Measurements from ENCODE around the gene GRIK3. TPM values are rescaled to one million over a fixed set of nuclear protein-coding genes. Genes with fewer than 3 reads are reported as not detected.

The GRIK3 gene
- total and polyA plus RNA-seq, 2 of the 8 experiments (the other 6 are each of a cell fraction or from before 2014, with no cell fraction given): 2.1 to 3.4 TPM

GRCh38 chr1:36881541-36881940, 152.8 kb downstream of the GRIK3 start:
- Histone ChIP-seq H2BK15ac (ENCODE audit: low read length) (no peak overlapping the region), H4K8ac (ENCODE audit: extremely low read depth, insufficient read depth, low read length) (no peak overlapping the region), H4K91ac (replicated peaks; ENCODE audit: insufficient read length, low read length) (no peak overlapping the region), H2AK5ac (ENCODE audit: low read depth, low read length) (no peak overlapping the region), H3K4me1 (replicated peaks in 1 of 4; ENCODE audit: control insufficient read depth in 3 of 4, insufficient read depth in 4 of 4, low read length in 3 of 4) (peaks cover 0 to 3% (median 0%) of the 10 kb centered on the region in 4 experiments; a peak in 2 of 7 replicates), H2BK5ac (ENCODE audit: low read depth, low read length) (no peak overlapping the region), H3K4me2 (ENCODE audit: insufficient read depth in 1 of 2, low read depth in 2 of 2, low read length in 2 of 2) (no peak overlapping the region), H3K4ac (replicated peaks; ENCODE audit: insufficient read length, low read depth, low read length) (no peak overlapping the region), H2BK20ac (ENCODE audit: low read length) (no peak overlapping the region), H3K27ac (ENCODE audit: low read depth, low read length) (no peak overlapping the region), H3K27me3 (replicated peaks in 1 of 4; ENCODE audit: control insufficient read depth in 3 of 4, extremely low read depth in 1 of 4, insufficient read depth in 3 of 4, low read length in 3 of 4) (no peaks in the 10 kb centered on the region), H3K23ac (ENCODE audit: insufficient read length) (no peak overlapping the region), H3K18ac (ENCODE audit: extremely low read depth, low read length) (no peak overlapping the region), H2AFZ (ENCODE audit: low read length) (no peak overlapping the region), H2BK12ac (ENCODE audit: low read depth, low read length) (no peak overlapping the region), H3K79me1 (ENCODE audit: low read depth, low read length) (no peaks in the 10 kb centered on the region), H4K20me1 (replicated peaks in 1 of 2; ENCODE audit: control insufficient read depth in 1 of 2, insufficient read depth in 2 of 2, low read length in 2 of 2) (no peaks in the 10 kb centered on the region), H3K56ac (replicated peaks; ENCODE audit: insufficient read length, low read depth, low read length) (no peak overlapping the region), H3K79me2 (ENCODE audit: control insufficient read depth in 1 of 2, insufficient read depth in 2 of 2, low read length in 2 of 2) (no peaks in the 10 kb centered on the region), H3K9ac (replicated peaks in 1 of 4; ENCODE audit: extremely low read depth in 1 of 4, low read depth in 3 of 4, low read length in 3 of 4) (no peak overlapping the region), H3K14ac (ENCODE audit: insufficient read length) (no peak overlapping the region), H3K23me2 (ENCODE audit: low read depth, low read length) (no peaks in the 10 kb centered on the region), H3K36me3 (ENCODE audit: control insufficient read depth in 2 of 4, insufficient read depth in 4 of 4, low read length in 3 of 4) (no peaks in the 10 kb centered on the region; a peak in 1 of 8 replicates), H3K4me3 (ENCODE audit: extremely low read depth in 1 of 4, insufficient read depth in 2 of 4, low read depth in 3 of 4, low read length in 4 of 4) (no peak overlapping the region), H4K5ac (ENCODE audit: insufficient read length, low read depth, low read length) (no peak overlapping the region), H2BK120ac (replicated peaks; ENCODE audit: low read depth, low read length) (no peak overlapping the region), H3K9me3 (ENCODE audit: insufficient read depth in 2 of 2, low read depth in 1 of 2, low read length in 1 of 2) (peaks cover 0 to 2% of the 10 kb centered on the region in 2 experiments; a peak in 1 of 4 replicates)
- DNase-seq (ENCODE audit: low read depth in 1 of 2, low spot score in 2 of 2): no peak
- FAIRE-seq: no peak
- 83% methylated on average over 6 of the region's 6 CpGs; no CpG with 5 or more reads in 1 of the 2 experiments for WGBS, 2 experiments (ENCODE audit: extremely low coverage in 1 of 2, insufficient coverage in 1 of 2, insufficient read length in 1 of 2, insufficient replicate concordance in 2 of 2, low coverage in 1 of 2, low lambda C conversion rate in 2 of 2, missing lambda C conversion rate in 1 of 2)
- POLR2A ChIA-PET (ENCODE audit: partially characterized antibody): no interaction called here
- CTCF ChIA-PET (ENCODE audit: partially characterized antibody): interaction anchor here (1.1 to 12.9 kb wide), 4 partner anchors 10 to 44 kb away, joined by 3 to 111 read pairs (median 5); no protein-coding TSS in a partner anchor
- TF ChIP-seq EZH2 (IDR thresholded peaks at IDR 0.05; ENCODE audit: low read depth, low read length, severe bottlenecking) (no peak), SRF (IDR thresholded peaks at IDR 0.05; ENCODE audit: low read depth, low read length) (no peak), E2F6 (IDR thresholded peaks at IDR 0.05) (no peak), POLR2A (IDR thresholded peaks at IDR 0.05; ENCODE audit: control extremely low read depth in 1 of 2, low read depth in 2 of 2, low read length in 2 of 2) (no peak)
